Stimulated activated CD4-positive, alpha-beta T cell treated with anti-CD3 and anti-CD28 coated beads, Interleukin-15, amount 100 ng/mL, for 1 hour (primary cell): ENCODE results near the gene DRGX.

ENCODE experiments used
- DNase-seq, 2 donors: peaks; one replicate each; pipeline ENCODE4 v3.0.0-alpha.2; 2020; ENCODE audit warnings: low read depth in 1 of 2, low spot score in 1 of 2

Gene DRGX

DNA sequence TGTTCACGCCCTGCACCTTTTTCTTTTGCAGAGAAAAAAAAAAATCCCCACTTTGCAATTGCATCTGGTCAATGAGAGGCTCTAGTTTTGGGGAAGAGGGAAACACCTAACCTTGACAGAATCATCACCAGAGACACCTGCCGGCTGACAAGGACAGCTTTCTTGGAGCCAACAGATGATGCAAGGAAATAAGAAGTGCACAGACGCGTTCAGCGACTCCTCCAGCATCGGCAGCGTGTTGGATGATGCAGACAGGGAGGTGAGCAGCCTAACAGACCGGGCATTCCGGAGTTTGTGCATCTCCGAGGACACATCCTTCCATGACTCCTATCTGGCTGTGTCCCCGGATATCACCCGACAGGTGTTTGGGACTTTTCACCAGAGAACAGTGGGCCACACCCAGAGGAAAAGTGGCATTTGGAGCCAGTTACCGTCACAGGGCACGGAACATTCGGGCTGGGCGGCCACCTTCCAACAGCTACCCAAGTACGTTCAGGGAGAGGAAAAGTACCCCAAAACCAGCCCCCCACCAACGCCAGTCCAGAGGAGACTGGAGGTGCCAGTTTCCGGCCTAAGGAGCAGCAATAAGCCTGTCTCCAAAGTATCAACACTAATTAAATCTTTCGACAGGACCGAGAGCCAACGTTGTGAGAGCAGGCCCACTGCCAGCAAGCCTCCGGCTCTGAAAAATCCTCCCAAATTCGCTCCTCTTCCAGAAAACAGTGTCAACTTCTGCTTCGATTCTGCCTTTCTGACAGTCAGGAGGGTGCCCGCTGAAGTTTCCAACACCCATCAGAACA is 73.3 kb downstream of the DRGX start:
- DNase-seq: no peak

DNA sequence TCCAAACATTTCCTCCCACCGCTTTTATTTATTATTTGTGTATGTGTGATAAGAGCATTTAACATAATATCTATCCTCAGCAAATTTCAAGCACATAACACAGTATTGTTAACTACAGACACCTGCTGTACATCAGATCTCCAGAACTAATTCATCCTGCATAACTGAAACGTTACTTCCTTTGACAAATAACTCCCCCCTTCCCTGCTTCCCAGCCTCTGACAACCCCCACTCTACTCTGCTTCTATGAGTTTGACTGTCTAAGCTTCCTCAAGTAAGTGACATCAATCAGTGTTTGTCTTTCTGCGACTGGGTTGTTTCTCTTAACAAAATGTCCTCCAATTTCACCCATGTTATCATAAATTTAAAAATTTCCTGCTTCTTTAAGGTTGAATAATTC is 74.9 kb downstream of the DRGX start:
- DNase-seq: no peak

DNA sequence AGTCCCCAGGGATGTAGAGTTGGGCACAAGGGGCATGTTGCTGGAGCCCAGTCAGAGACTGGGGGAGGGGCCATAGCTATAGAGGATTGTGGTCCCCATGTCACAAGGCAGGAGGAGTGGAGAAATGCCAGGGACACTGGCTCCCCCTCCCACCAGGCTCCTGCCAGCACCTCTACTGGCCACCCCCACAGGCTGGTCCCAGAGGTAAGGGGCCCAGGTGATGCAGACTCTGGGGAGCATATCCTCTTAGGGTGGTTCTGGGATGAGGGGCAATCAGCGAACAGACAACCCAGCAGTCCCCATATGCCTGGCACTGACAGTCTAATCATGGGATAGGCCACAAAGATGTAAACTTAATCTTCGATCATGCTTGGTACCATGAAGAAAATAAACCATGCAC is 75.7 kb downstream of the DRGX start:
- no peak for DNase-seq

DNA sequence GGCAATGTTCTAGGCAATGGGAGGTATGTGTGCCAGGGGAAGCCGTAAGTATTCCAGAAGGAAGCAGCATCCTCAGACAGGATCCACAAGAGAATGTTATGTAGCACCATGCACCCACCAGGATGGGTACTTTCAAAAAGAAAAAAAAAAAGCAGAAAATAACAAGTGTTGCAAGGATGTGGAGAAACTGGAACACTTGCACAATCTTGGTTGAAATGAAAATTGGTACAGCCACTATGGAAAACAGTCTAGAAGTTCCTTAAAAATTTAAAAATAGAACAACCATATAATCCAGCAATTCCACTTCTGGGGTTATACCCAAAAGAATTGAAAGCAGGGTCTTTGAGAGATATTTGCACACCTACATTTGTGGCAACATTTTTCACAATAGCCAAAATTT is 76.7 kb downstream of the DRGX start:
- no peak for DNase-seq

DNA sequence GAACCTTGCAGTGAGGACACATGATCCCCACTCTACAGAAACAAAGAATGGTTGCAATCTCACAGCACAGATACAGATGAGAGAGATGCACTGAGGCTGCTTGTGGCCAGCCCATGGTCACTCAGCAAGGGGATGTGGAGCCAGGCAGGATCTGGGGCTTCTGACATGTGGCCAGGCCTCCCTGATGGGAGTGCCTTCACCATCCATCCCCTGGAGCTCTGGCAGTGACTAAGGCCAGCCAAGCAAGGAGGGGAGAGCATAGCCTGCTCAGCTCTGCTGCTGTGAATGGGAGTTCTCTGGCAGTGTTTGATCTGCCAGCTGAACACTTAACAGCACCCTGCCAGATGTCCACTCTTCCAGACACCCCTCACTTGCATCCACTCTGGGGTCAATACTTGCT is 77.1 kb downstream of the DRGX start:
- no peak for DNase-seq

DNA sequence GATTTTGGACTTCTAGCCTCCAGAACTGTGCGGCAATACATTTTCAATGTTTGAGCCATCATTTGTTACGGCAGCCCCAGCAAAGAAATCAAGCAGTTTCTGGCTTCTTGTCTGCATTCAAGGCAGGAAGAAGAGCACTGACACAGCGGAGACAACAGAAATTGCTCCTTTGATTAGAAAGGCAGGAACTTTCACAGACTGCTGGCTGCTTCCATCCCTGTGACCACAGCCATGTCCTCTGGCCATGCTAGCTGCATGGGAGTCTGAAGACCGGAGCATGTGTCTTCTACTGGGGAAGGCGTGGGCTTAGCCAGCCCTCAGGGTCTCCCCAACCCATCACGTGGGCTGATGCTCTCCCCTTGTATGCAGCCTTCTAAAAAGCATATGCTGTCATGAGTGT is 77.9 kb downstream of the DRGX start:
- DNase-seq: no peak

DNA sequence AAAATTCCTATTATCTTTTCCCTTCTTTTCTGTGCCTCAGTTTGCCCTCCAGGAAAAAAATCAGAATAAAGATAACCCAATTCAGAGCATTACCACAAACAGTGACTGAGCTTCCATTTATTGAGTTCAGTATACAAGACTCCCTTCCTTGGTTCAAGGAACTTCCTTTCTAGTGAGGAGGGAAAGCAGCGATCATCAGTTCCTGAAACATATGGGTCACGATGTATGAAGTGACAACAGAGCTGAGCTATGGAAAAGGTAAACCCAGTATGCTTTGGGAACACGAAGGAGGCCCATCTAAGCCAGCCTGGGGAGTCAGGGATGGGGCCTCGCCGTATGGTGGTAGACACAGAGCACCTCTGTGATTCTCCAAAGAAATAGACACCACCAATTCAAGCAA is 81.1 kb downstream of the DRGX start:
- DNase-seq: no peak
